Stimulated activated naive CD4-positive, alpha-beta T cell (primary cell): ENCODE measurements around the gene HTR1D.
A peak's percentile ranks its signal among the peaks of the same experiment; 100 is the strongest.
"Not testable (repeated sequence)": the region's sequence is repeated elsewhere in the genome, so short reads cannot be mapped to it uniquely, and the experiment has no call there.

ENCODE experiments used
- DNase-seq, 6 experiments: peaks; one replicate each; lab custom pipeline; 2025; lab: John Stamatoyannopoulos, UW

HTR1D gene

GRCh38 chr1:23216771-23217420, 406 bp downstream of the HTR1D start:
- DNase-seq: peak in 4 of 6 experiments; percentile 1 to 22 (median 14)

- DNase-seq: no peak
Measured at GRCh38 chr1:23215751-23216449, 1.4 kb downstream of the HTR1D start.

- DNase-seq: no peak
Measured at GRCh38 chr1:23215291-23215690, 2.0 kb downstream of the HTR1D start.

- no peak for DNase-seq
Measured at GRCh38 chr1:23214640-23215039, 2.7 kb downstream of the HTR1D start.

- no peak for DNase-seq
Measured at GRCh38 chr1:23211955-23212354, 5.3 kb downstream of the HTR1D start.

GRCh38 chr1:23210963-23211362, 6.3 kb downstream of the HTR1D start:
- DNase-seq: no peak

GRCh38 chr1:23210351-23210785, 6.9 kb downstream of the HTR1D start:
- DNase-seq: no peak

GRCh38 chr1:23209770-23210169, 7.5 kb downstream of the HTR1D start:
- DNase-seq: no peak

- DNase-seq: no peak
Measured at GRCh38 chr1:23208527-23208926, 8.8 kb downstream of the HTR1D start.

GRCh38 chr1:23207733-23208132, 9.6 kb downstream of the HTR1D start:
- not testable (repeated sequence) for DNase-seq

- no peak for DNase-seq
Measured at GRCh38 chr1:23202263-23202749, 15.0 kb downstream of the HTR1D start.

GRCh38 chr1:23200883-23201282, 16.4 kb downstream of the HTR1D start:
- no peak for DNase-seq

- DNase-seq: no peak
Measured at GRCh38 chr1:23198373-23198772, 18.9 kb downstream of the HTR1D start.

GRCh38 chr1:23196627-23197328, 20.5 kb downstream of the HTR1D start:
- DNase-seq: no peak

GRCh38 chr1:23194119-23194984, 22.9 kb downstream of the HTR1D start:
- no peak for DNase-seq

- no peak for DNase-seq
Measured at GRCh38 chr1:23193391-23194118, 23.7 kb downstream of the HTR1D start.

- no peak for DNase-seq
Measured at GRCh38 chr1:23191199-23191598, 26.1 kb downstream of the HTR1D start.

GRCh38 chr1:23188936-23189452, 28.3 kb downstream of the HTR1D start:
- DNase-seq: not testable (repeated sequence)

- DNase-seq: no peak
Measured at GRCh38 chr1:23188434-23188884, 28.8 kb downstream of the HTR1D start.

GRCh38 chr1:23187637-23188036, 29.7 kb downstream of the HTR1D start:
- DNase-seq: no peak

- no peak for DNase-seq
Measured at GRCh38 chr1:23185381-23185780, 31.9 kb downstream of the HTR1D start.
